Measurements from ENCODE around the gene NXT1.
"Not testable (repeated sequence)": the region's sequence is repeated elsewhere in the genome, so short reads cannot be mapped to it uniquely, and the experiment has no call there.

The NXT1 gene

GRCh38 chr20:23331450-23332350 lies 18.9 kb upstream of the NXT1 start:
- DNase-seq, result no peak

GRCh38 chr20:23332467-23332866 lies 18.1 kb upstream of the NXT1 start:
- no peak for DNase-seq

GRCh38 chr20:23334111-23334510 lies 16.5 kb upstream of the NXT1 start:
- no peak for DNase-seq

GRCh38 chr20:23335521-23335920 lies 15.1 kb upstream of the NXT1 start:
- DNase-seq, result no peak

GRCh38 chr20:23336476-23336875 lies 14.1 kb upstream of the NXT1 start:
- no peak for DNase-seq

DNA sequence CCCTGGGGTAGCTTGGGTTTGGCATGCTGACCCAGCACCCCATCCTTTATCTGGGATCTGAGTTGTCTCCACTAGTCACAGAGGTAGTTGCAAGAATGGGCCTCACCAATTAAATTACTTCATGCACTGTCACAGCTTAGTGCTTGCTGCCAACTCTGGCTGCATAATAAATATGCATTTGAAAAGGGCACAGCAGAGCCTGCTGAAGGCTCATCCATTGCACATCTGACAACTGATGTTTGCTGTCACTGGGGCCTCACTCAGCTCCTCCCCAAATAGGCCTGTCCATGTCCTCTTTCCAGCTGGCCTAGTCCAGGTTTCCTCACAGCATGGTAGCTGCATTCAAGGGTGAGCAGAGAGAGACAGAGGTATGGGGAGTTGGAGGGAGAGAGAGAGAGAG lies 13.3 kb upstream of the NXT1 start:
- DNase-seq, result no peak

GRCh38 chr20:23339986-23340385 lies 10.6 kb upstream of the NXT1 start:
- no peak for DNase-seq

DNA sequence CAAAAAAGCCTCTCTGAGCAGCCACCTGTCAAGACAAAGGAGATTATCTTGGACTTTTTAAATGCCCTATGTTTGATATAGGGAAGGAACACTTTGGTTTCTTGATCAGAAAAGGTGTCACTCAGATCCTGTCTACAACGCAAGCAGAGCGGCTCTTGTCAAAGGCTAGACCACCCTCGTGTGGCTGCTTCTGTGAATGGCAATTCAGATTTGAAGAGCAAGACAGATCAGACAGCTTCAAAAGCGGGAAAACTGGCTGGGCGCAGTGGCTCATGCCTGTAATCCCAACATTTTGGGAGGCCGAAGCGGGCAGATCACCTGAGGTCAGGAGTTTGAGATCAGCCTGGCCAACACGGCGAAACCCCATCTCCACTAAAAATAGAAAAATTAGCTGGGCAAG lies 10.1 kb upstream of the NXT1 start:
- DNase-seq, result peak; percentile 66

DNA sequence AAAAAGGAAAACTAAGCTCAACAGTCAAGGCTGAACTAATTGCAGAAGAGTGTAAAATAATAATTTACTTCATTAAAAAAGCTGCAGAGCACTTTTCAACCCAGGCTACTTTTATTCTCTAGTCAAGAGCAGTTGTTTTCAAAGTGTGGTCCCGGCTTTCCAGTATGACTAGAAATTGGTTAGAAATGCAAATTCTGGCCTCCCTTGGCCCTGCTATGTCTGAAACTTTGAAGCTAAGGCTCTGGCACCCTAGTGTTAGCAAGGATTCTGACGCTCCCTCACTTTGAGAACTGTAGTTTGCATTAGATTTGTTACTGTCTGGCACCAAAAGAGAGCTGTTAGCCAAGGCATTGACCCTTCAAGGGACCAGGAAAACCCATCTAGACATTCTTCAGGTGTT lies 9.5 kb upstream of the NXT1 start:
- no peak for DNase-seq

GRCh38 chr20:23343590-23343989 lies 7.0 kb upstream of the NXT1 start:
- no peak for DNase-seq

DNA sequence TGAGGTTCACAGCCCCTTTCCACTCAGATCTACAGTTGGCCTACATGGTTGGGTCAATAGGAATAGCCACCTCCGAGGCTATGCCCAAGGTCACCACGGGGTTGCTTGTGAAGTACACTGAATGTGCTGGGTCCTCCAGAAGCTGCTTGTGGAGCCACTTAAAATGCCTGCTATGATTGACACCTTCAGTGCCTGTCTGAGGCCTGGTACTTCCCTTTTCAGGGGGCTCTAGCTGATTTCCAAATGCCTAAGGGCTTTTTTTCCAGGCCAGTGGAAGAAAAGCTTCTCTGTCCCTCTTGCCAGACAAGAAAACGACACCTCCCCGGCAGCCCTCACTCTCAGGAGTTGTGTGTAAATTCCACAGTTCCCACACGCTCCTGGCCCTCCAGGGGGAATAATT lies 6.3 kb upstream of the NXT1 start:
- no peak for DNase-seq

- DNase-seq, result no peak
Observed at GRCh38 chr20:23346002-23346401, 4.6 kb upstream of the NXT1 start.

GRCh38 chr20:23347791-23348190 lies 2.8 kb upstream of the NXT1 start:
- DNase-seq, result no peak

DNA sequence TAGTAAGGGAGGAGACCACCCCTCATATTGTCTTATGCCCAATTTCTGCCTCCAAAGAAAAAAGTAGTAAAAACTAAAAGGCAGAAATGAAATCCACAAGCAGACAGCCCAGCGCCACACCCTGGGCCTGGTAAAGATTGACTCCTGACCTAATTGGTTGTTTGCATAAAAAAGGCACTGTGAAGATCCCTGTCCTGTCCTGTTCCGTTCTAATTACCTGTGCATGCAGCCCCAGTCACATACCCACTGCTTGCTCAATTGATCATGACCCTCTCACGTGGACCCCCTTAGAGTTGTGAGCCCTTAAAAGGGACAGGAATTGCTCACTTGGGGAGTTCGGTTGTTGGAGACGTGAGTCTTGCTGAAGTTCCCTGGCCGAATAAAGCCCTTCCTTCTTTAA lies 2.1 kb upstream of the NXT1 start:
- DNase-seq, result not testable (repeated sequence)

- peak; percentile 93 for DNase-seq
Observed at GRCh38 chr20:23349338-23350195, 1.0 kb upstream of the NXT1 start.

GRCh38 chr20:23350904-23351838 lies 580 bp downstream of the NXT1 start:
- no peak for DNase-seq

DNA sequence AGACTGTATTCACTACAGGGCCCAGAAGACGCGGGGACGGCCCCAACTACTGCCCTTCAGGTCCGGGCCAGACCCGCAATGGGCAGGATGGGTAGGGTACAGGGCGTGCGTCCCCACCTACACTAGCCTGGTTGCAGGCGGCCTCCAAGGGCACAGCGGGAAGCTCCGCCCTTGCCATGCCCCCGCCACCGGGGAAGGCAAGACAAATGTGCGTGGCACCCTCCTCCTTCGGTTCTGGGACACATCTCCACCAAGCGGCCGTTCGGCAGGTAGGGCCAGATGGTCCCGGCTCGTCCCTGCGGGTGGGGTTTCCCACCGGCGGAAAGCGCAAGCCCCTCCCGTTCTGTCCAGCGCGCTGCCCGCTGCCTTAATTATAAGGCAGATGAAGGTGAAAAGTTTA lies 5.6 kb downstream of the NXT1 start:
- no peak for DNase-seq

DNA sequence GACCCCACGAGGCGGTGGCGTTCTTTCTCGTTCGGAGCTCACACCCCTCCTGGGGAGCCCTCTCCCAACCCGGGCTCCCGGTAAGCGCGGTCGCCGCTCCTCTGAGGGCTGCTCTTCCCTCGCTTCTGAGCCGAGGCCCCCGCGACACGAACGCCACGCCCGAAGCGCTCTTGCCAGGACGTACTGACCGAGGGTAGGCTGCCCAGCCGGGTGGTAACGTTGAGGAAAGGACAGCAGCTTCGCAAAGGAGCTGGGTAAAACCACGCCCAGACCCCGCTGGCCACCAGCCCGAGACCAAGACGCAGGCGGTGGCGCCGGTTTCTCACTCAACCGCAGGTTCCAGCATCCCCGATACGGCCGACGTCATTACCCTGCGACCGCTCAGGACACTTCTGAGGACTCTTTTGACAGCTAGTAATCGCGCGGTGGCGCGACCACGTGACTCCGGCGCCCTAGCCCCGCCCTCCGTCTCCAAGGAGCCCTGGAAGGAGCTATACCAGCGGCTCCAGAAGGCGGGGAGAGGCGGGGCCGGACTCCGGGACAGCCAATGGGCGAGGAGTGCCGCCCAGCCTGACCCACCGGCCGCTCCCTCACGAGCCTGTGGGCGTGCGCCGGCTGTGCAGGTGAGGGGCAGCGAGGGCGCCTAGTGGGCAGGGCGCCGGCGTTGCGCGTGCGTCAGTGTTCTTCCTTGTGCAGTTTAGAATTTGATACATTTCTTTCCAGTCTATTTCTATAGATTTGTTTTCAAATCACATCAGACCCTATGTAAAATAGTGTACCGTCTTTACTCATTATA lies 7.4 kb downstream of the NXT1 start:
- DNase-seq, result peak; percentile 98

DNA sequence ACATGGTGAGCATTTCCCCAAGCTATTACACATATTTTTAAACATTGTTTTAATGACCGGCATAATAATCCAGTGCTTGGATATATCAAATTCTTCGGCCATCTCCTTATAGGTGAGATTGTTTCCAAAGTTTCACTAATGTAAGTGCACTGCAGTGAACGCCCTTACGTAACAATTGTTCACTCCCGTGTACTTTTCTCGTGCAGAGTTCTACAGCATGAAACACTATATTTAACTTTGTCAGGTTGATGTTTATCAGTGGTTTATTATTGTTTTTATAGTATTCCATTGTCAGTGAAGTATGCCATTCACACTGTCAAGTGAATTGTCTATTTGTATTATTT lies 7.9 kb downstream of the NXT1 start:
- DNase-seq, result no peak

- DNase-seq, result no peak
Observed at GRCh38 chr20:23358923-23359593, 8.5 kb downstream of the NXT1 start.

- DNase-seq, result no peak
Observed at GRCh38 chr20:23360531-23360930, 9.9 kb downstream of the NXT1 start.

DNA sequence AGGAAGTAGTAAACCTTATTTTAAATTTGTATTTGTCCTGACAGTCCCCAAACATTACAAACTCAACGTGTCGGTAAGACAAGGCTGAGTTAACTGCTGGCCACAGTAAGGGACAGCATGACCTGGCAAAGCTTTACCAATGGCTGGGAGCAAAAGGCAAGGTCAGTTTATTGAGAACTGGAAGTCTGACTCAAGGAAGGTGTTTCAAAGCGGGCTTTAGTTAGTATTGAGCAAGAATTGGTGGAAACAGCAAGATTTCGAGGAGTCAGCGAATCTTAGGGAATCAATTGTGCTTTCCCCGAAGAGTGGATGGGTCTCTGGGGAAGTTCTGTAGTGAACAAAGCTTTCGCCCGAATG lies 10.5 kb downstream of the NXT1 start:
- DNase-seq, result no peak

Data from midbrain (tissue), 1 donor.